Activated CD8-positive, alpha-beta memory T cell treated with anti-CD3 and anti-CD28 coated beads, Interleukin-2, amount 10 ng/mL, durations not matched to agents 7 days and 5 days (primary cell): ENCODE results near the gene ZFYVE28. TPM values are rescaled to one million over a fixed set of nuclear protein-coding genes. Genes with fewer than 3 reads are reported as not detected.
"Not testable (repeated sequence)": the region's sequence is repeated elsewhere in the genome, so short reads cannot be mapped to it uniquely, and the experiment has no call there.

Experiments used
- ATAC-seq: fragments of 150-1000 bp; cut with Tn5 transposase; one replicate; pipeline ENCODE4 v1.10.0; 2021; ENCODE audit warnings: moderate library complexity
- CTCF ChIA-PET: fragments of 350-600 bp; sonication (Branson Sonifier 250); formaldehyde crosslinking; loops from one replicate; lab custom pipeline; 2021; ENCODE audit warnings: antibody characterized with exemption; lab: Charles Lee
- DNase-seq: peaks from one replicate; pipeline ENCODE4 v3.0.0-alpha.2; 2020
- H3K27ac Mint-ChIP-seq: one replicate; pipeline ENCODE4 v1.8.0; 2021; ENCODE audit warnings: mild to moderate bottlenecking, mixed read lengths
- H3K27me3 Mint-ChIP-seq: one replicate; pipeline ENCODE4 v1.8.0; 2021; ENCODE audit warnings: mixed read lengths
- H3K36me3 Mint-ChIP-seq: one replicate; pipeline ENCODE4 v1.8.0; 2021; ENCODE audit warnings: mild to moderate bottlenecking, mixed read lengths
- H3K4me1 Mint-ChIP-seq: one replicate; pipeline ENCODE4 v1.8.0; 2021; ENCODE audit warnings: mixed read lengths
- H3K4me3 Mint-ChIP-seq: one replicate; pipeline ENCODE4 v1.8.0; 2021; ENCODE audit warnings: mild to moderate bottlenecking, moderate library complexity, mixed read lengths
- H3K9me3 Mint-ChIP-seq: one replicate; pipeline ENCODE4 v1.8.0; 2022; ENCODE audit warnings: low read depth, mixed read lengths
- total RNA-seq, 2 experiments: library from RNA; stranded (reverse); gene quantifications; one replicate each; pipeline ENCODE4 v1.2.3, GENCODE V29; 2021

The ZFYVE28 gene
- total RNA-seq, 2 experiments from 2014 or later = 12.5 to 30.3 TPM

DNA sequence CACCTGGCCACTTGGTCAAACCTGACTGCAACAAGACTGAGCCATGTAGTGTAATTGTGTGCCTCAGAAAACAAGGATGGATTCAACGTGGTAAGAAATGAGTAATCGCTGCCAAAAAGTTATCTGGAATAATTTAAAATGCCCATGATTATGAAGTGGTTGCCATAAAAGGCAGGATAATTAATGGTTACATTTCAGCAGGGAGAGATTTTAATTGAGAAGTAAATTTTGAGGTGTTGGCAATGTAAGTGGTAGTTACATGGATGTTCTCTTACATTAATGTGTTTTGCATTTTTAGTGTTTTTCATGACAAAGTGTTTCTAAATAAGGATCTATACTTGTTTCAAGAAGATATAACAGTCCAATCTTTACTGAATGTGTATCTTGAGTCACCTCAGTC, 192.2 kb downstream of the ZFYVE28 start:
- CTCF ChIA-PET = interaction anchor here (1.4 kb wide), 1 partner anchor 238 kb away, joined by 4 read pairs; no protein-coding TSS in a partner anchor

DNA sequence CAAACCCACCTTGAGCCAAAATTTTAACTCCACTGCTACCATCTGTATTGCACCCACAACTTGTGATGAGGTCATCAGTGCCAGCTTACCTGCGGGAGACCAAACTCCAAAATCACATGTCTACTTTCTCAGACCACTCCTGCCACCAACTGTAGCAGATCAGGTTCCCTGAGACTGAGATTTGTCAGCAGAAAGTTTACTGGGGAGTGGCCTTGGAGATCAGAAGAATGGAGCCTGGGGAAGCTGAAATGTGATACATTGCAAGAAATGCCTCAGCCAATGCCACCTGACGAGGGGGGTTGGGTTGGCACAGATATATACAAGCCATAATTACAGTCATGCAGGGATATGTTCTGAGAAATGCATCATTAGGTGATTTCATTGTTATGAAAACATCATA, 195.6 kb downstream of the ZFYVE28 start:
- Mint-ChIP-seq H3K36me3 (peaks cover 10% of the 10 kb centered on the region), H3K4me3 (no peak overlapping the region), H3K4me1 (peaks cover 13% of the 10 kb centered on the region), H3K27ac (no peak overlapping the region), H3K9me3 (no peaks in the 10 kb centered on the region), H3K27me3 (no peaks in the 10 kb centered on the region)
- CTCF ChIA-PET = interaction anchor here (1.2 to 1.3 kb wide), 2 partner anchors 190 to 239 kb away, joined by 3 to 5 read pairs; no protein-coding TSS in a partner anchor
- ATAC-seq (no peak), DNase-seq (no peak)

More for the DNA sequence above, 192.2 kb downstream of the ZFYVE28 start:
- H3K4me3 Mint-ChIP-seq = no peak overlapping the region
- H3K36me3 Mint-ChIP-seq = peaks cover 22% of the 10 kb centered on the region
- no peaks in the 10 kb centered on the region for H3K27me3 Mint-ChIP-seq
- no peak for ATAC-seq
- peaks cover 10% of the 10 kb centered on the region for H3K4me1 Mint-ChIP-seq
- no peak for DNase-seq
- H3K9me3 Mint-ChIP-seq = no peaks in the 10 kb centered on the region
- no peak overlapping the region for H3K27ac Mint-ChIP-seq

DNA sequence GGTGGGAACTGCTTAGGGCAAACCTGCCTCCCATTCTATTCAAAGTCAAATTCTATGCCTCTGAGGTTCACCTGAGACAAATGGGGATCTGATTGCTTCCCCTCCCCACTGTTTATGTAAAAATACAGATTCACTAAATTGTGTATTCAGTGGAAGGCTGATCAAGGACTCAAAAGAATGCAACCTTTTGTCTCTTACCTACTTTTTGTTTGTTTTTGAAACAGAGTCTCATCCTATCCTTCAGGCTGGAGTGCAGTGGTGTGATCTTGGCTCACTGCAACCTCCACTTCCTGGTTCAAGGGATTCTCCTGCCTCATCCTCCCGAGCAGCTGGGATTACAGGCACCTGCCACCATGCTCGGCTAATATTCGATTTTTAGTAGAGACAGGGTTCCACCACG, 197.1 kb downstream of the ZFYVE28 start:
- CTCF ChIA-PET = interaction anchor here (1.2 to 6.3 kb wide), 10 partner anchors 12 to 241 kb away, joined by 3 to 71 read pairs (median 10); partner anchors contain the start of genes CFAP99, HAUS3, POLN and ZFYVE28
- not testable (repeated sequence) for ATAC-seq, H3K27ac Mint-ChIP-seq, H3K4me3 Mint-ChIP-seq, H3K36me3 Mint-ChIP-seq, DNase-seq, H3K9me3 Mint-ChIP-seq, H3K27me3 Mint-ChIP-seq
- peaks cover 13% of the 10 kb centered on the region for H3K4me1 Mint-ChIP-seq

DNA sequence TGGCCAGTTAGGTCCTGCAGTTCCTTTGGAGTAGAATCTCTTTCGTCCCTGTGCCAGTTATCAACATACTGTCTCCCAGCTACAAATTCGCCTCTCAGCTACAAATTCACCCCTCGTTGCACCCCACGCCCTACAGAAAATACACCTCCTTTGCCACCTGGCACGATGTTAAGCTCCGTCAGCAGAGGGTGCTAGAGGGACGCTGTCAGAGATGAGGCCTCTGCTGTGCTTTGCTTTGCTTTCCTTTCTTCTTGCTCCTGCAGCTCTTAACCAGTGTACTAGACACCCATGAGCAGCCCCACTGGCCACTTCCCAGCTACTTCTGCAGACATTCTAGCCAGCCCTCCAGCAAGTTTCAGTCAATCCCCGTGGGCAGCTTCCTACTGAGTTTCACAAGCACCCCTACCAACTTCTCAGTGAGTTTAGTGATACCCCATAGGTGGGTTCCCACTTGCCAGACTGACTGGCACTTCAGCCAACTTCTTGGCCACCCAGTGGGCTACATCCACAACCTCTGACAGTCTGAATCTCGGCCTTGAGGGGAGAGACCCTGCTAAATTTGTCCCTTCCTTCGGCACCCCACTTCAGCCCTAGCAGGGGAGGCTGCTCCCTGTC, 198.3 kb downstream of the ZFYVE28 start:
- Mint-ChIP-seq H3K4me1 (peaks cover 13% of the 10 kb centered on the region), H3K9me3 (no peaks in the 10 kb centered on the region), H3K4me3 (no peak overlapping the region), H3K27me3 (no peaks in the 10 kb centered on the region), H3K36me3 (peaks cover 3% of the 10 kb centered on the region), H3K27ac (no peak overlapping the region)
- ATAC-seq = peak; percentile 96
- peak; percentile 85 for DNase-seq
- CTCF ChIA-PET = interaction anchor here (0.6 to 6.3 kb wide), 50 partner anchors 9 to 472 kb away, joined by 3 to 71 read pairs (median 4); partner anchors contain the start of genes CFAP99, HAUS3, MXD4 and POLN

Other genes with a start within 250 kb of the ZFYVE28 start
- 10 to 100 TPM; 29.8 to 34.5 TPM for gene HAUS3, start 176.5 kb downstream of the ZFYVE28 start, total RNA-seq
- 1 to 10 TPM; 5.5 to 5.6 TPM for gene POLN, start 176.5 kb downstream of the ZFYVE28 start, total RNA-seq
- gene MXD4, start 156.5 kb downstream of the ZFYVE28 start, total RNA-seq = 10 to 100 TPM; 13.7 to 14.3 TPM
- gene CFAP99, start 310 bp upstream of the ZFYVE28 start, total RNA-seq = not detected
- 100 to 1,000 TPM; 108 to 116 TPM for gene RNF4, start 50.5 kb upstream of the ZFYVE28 start, total RNA-seq
- gene FAM193A, start 118.0 kb upstream of the ZFYVE28 start, total RNA-seq = 10 to 100 TPM; 30.0 to 37.9 TPM